Measurements from ENCODE around the gene DRGX.

Gene DRGX

GRCh38 chr10:49359349-49360270 is 36.3 kb downstream of the DRGX start:
- Histone ChIP-seq H3K4me1 (ENCODE audit: control insufficient read depth in 1 of 2, insufficient read depth in 2 of 2, low read length in 2 of 2) (peaks cover 0 to 8% of the 10 kb centered on the region in 2 donors), H3K27ac (ENCODE audit: low read length) (no peak overlapping the region), H3K36me3 (ENCODE audit: control insufficient read depth in 1 of 2, insufficient read depth in 2 of 2, low read length in 2 of 2) (no peaks in the 10 kb centered on the region), H3K27me3 (ENCODE audit: low read depth, low read length) (no peaks in the 10 kb centered on the region), H3K4me3 (ENCODE audit: low read depth in 1 of 2, low read length in 2 of 2) (no peak overlapping the region), H3K9me3 (ENCODE audit: control insufficient read depth in 1 of 2, low read length in 2 of 2) (peaks cover 0 to 2% of the 10 kb centered on the region in 2 donors)

- H3K36me3 ChIP-seq (ENCODE audit: control insufficient read depth in 1 of 2, insufficient read depth in 2 of 2, low read length in 2 of 2) = no peaks in the 10 kb centered on the region
- peaks cover 0 to 8% of the 10 kb centered on the region in 2 donors for H3K4me1 ChIP-seq (ENCODE audit: control insufficient read depth in 1 of 2, insufficient read depth in 2 of 2, low read length in 2 of 2)
- no peak overlapping the region for H3K4me3 ChIP-seq (ENCODE audit: low read depth in 1 of 2, low read length in 2 of 2)
- H3K27me3 ChIP-seq (ENCODE audit: low read depth, low read length) = no peaks in the 10 kb centered on the region
- H3K9me3 ChIP-seq (ENCODE audit: control insufficient read depth in 1 of 2, low read length in 2 of 2) = peaks cover 0 to 2% of the 10 kb centered on the region in 2 donors
- no peak overlapping the region for H3K27ac ChIP-seq (ENCODE audit: low read length)
Observed at GRCh38 chr10:49357910-49358309, 38.0 kb downstream of the DRGX start.

GRCh38 chr10:49356944-49357343 is 38.9 kb downstream of the DRGX start:
- Histone ChIP-seq H3K36me3 (ENCODE audit: control insufficient read depth in 1 of 2, insufficient read depth in 2 of 2, low read length in 2 of 2) (no peaks in the 10 kb centered on the region), H3K27me3 (ENCODE audit: low read depth, low read length) (no peaks in the 10 kb centered on the region), H3K27ac (ENCODE audit: low read length) (no peak overlapping the region), H3K4me3 (ENCODE audit: low read depth in 1 of 2, low read length in 2 of 2) (no peak overlapping the region), H3K4me1 (ENCODE audit: control insufficient read depth in 1 of 2, insufficient read depth in 2 of 2, low read length in 2 of 2) (peaks cover 0 to 8% of the 10 kb centered on the region in 2 donors), H3K9me3 (ENCODE audit: control insufficient read depth in 1 of 2, low read length in 2 of 2) (peaks cover 0 to 2% of the 10 kb centered on the region in 2 donors)

- H3K4me1 ChIP-seq (ENCODE audit: control insufficient read depth in 1 of 2, insufficient read depth in 2 of 2, low read length in 2 of 2) = peaks cover 0 to 8% of the 10 kb centered on the region in 2 donors
- H3K27ac ChIP-seq (ENCODE audit: low read length) = no peak overlapping the region
- H3K9me3 ChIP-seq (ENCODE audit: control insufficient read depth in 1 of 2, low read length in 2 of 2) = peaks cover 0 to 2% of the 10 kb centered on the region in 2 donors
- no peaks in the 10 kb centered on the region for H3K36me3 ChIP-seq (ENCODE audit: control insufficient read depth in 1 of 2, insufficient read depth in 2 of 2, low read length in 2 of 2)
- H3K27me3 ChIP-seq (ENCODE audit: low read depth, low read length) = no peaks in the 10 kb centered on the region
- H3K4me3 ChIP-seq (ENCODE audit: low read depth in 1 of 2, low read length in 2 of 2) = no peak overlapping the region
Observed at GRCh38 chr10:49356181-49356580, 39.7 kb downstream of the DRGX start.

- Histone ChIP-seq H3K9me3 (ENCODE audit: control insufficient read depth in 1 of 2, low read length in 2 of 2) (peaks cover 0 to 8% of the 10 kb centered on the region in 2 donors), H3K4me3 (ENCODE audit: low read depth in 1 of 2, low read length in 2 of 2) (no peak overlapping the region), H3K27me3 (ENCODE audit: low read depth, low read length) (no peaks in the 10 kb centered on the region), H3K36me3 (ENCODE audit: control insufficient read depth in 1 of 2, insufficient read depth in 2 of 2, low read length in 2 of 2) (no peaks in the 10 kb centered on the region), H3K4me1 (ENCODE audit: control insufficient read depth in 1 of 2, insufficient read depth in 2 of 2, low read length in 2 of 2) (peaks cover 0 to 1% of the 10 kb centered on the region in 2 donors), H3K27ac (ENCODE audit: low read length) (no peak overlapping the region)
Observed at GRCh38 chr10:49355221-49355620, 40.7 kb downstream of the DRGX start.

- H3K27ac ChIP-seq (ENCODE audit: low read length) = no peak overlapping the region
- H3K4me3 ChIP-seq (ENCODE audit: low read depth in 1 of 2, low read length in 2 of 2) = no peak overlapping the region
- no peaks in the 10 kb centered on the region for H3K36me3 ChIP-seq (ENCODE audit: control insufficient read depth in 1 of 2, insufficient read depth in 2 of 2, low read length in 2 of 2)
- H3K9me3 ChIP-seq (ENCODE audit: control insufficient read depth in 1 of 2, low read length in 2 of 2) = peaks cover 0 to 14% of the 10 kb centered on the region in 2 donors
- H3K27me3 ChIP-seq (ENCODE audit: low read depth, low read length) = no peaks in the 10 kb centered on the region
- no peaks in the 10 kb centered on the region for H3K4me1 ChIP-seq (ENCODE audit: control insufficient read depth in 1 of 2, insufficient read depth in 2 of 2, low read length in 2 of 2)
Observed at GRCh38 chr10:49354593-49354992, 41.3 kb downstream of the DRGX start.

GRCh38 chr10:49353895-49354566 is 41.9 kb downstream of the DRGX start:
- peaks cover 0 to 20% of the 10 kb centered on the region in 2 donors for H3K9me3 ChIP-seq (ENCODE audit: control insufficient read depth in 1 of 2, low read length in 2 of 2)
- no peaks in the 10 kb centered on the region for H3K4me1 ChIP-seq (ENCODE audit: control insufficient read depth in 1 of 2, insufficient read depth in 2 of 2, low read length in 2 of 2)
- H3K4me3 ChIP-seq (ENCODE audit: low read depth in 1 of 2, low read length in 2 of 2) = no peak overlapping the region
- H3K27ac ChIP-seq (ENCODE audit: low read length) = no peak overlapping the region
- H3K36me3 ChIP-seq (ENCODE audit: control insufficient read depth in 1 of 2, insufficient read depth in 2 of 2, low read length in 2 of 2) = no peaks in the 10 kb centered on the region
- H3K27me3 ChIP-seq (ENCODE audit: low read depth, low read length) = no peaks in the 10 kb centered on the region

- H3K4me1 ChIP-seq (ENCODE audit: control insufficient read depth in 1 of 2, insufficient read depth in 2 of 2, low read length in 2 of 2) = no peaks in the 10 kb centered on the region
- no peaks in the 10 kb centered on the region for H3K27me3 ChIP-seq (ENCODE audit: low read depth, low read length)
- H3K27ac ChIP-seq (ENCODE audit: low read length) = no peak overlapping the region
- no peaks in the 10 kb centered on the region for H3K36me3 ChIP-seq (ENCODE audit: control insufficient read depth in 1 of 2, insufficient read depth in 2 of 2, low read length in 2 of 2)
- H3K4me3 ChIP-seq (ENCODE audit: low read depth in 1 of 2, low read length in 2 of 2) = no peak overlapping the region
- peaks cover 0 to 22% of the 10 kb centered on the region in 2 donors for H3K9me3 ChIP-seq (ENCODE audit: control insufficient read depth in 1 of 2, low read length in 2 of 2)
Observed at GRCh38 chr10:49353026-49353894, 42.6 kb downstream of the DRGX start.

GRCh38 chr10:49352323-49352722 is 43.6 kb downstream of the DRGX start:
- Histone ChIP-seq H3K36me3 (ENCODE audit: control insufficient read depth in 1 of 2, insufficient read depth in 2 of 2, low read length in 2 of 2) (no peaks in the 10 kb centered on the region), H3K4me1 (ENCODE audit: control insufficient read depth in 1 of 2, insufficient read depth in 2 of 2, low read length in 2 of 2) (no peaks in the 10 kb centered on the region), H3K27ac (ENCODE audit: low read length) (no peak overlapping the region), H3K9me3 (ENCODE audit: control insufficient read depth in 1 of 2, low read length in 2 of 2) (peaks cover 0 to 20% of the 10 kb centered on the region in 2 donors), H3K4me3 (ENCODE audit: low read depth in 1 of 2, low read length in 2 of 2) (no peak overlapping the region), H3K27me3 (ENCODE audit: low read depth, low read length) (no peaks in the 10 kb centered on the region)

GRCh38 chr10:49351669-49352068 is 44.2 kb downstream of the DRGX start:
- no peaks in the 10 kb centered on the region for H3K4me1 ChIP-seq (ENCODE audit: control insufficient read depth in 1 of 2, insufficient read depth in 2 of 2, low read length in 2 of 2)

More at GRCh38 chr10:49351669-49352068, 44.2 kb downstream of the DRGX start:
- Histone ChIP-seq H3K27ac (ENCODE audit: low read length) (no peak overlapping the region), H3K36me3 (ENCODE audit: control insufficient read depth in 1 of 2, insufficient read depth in 2 of 2, low read length in 2 of 2) (no peaks in the 10 kb centered on the region), H3K9me3 (ENCODE audit: control insufficient read depth in 1 of 2, low read length in 2 of 2) (peaks cover 0 to 20% of the 10 kb centered on the region in 2 donors), H3K4me3 (ENCODE audit: low read depth in 1 of 2, low read length in 2 of 2) (no peak overlapping the region), H3K27me3 (ENCODE audit: low read depth, low read length) (no peaks in the 10 kb centered on the region)
